Stimulated activated CD8-positive, alpha-beta memory T cell treated with anti-CD3 and anti-CD28 coated beads, Interleukin-15, amount 100 ng/mL, for 4 hours (primary cell): ENCODE data around the gene PHTF2.

Source experiments
- DNase-seq, 2 donors: peaks; one replicate each; pipeline ENCODE4 v3.0.0-alpha.2; 2020; ENCODE audit warnings: low read depth in 2 of 2

Gene PHTF2

GRCh38 chr7:77794000-77794399 is 4.6 kb upstream of the PHTF2 start:
- no peak for DNase-seq

- no peak for DNase-seq
Measured at GRCh38 chr7:77796109-77796508, 2.5 kb upstream of the PHTF2 start.

GRCh38 chr7:77796960-77797359 is 1.6 kb upstream of the PHTF2 start:
- DNase-seq = no peak

- no peak for DNase-seq
Measured at GRCh38 chr7:77797734-77798393, 709 bp upstream of the PHTF2 start.

- no peak for DNase-seq
Measured at GRCh38 chr7:77799078-77799964, 748 bp downstream of the PHTF2 start.

GRCh38 chr7:77800158-77800557 is 1.6 kb downstream of the PHTF2 start:
- DNase-seq = no peak

- no peak for DNase-seq
Measured at GRCh38 chr7:77800730-77801129, 2.2 kb downstream of the PHTF2 start.

- no peak for DNase-seq
Measured at GRCh38 chr7:77802557-77803405, 4.2 kb downstream of the PHTF2 start.

GRCh38 chr7:77806425-77806824 is 7.9 kb downstream of the PHTF2 start:
- DNase-seq = no peak

- no peak for DNase-seq
Measured at GRCh38 chr7:77808517-77808916, 9.9 kb downstream of the PHTF2 start.

- DNase-seq = no peak
Measured at GRCh38 chr7:77811516-77812289, 13.1 kb downstream of the PHTF2 start.

- DNase-seq = no peak
Measured at GRCh38 chr7:77812290-77812685, 13.7 kb downstream of the PHTF2 start.

GRCh38 chr7:77813180-77813579 is 14.6 kb downstream of the PHTF2 start:
- no peak for DNase-seq

- no peak for DNase-seq
Measured at GRCh38 chr7:77819021-77819420, 20.4 kb downstream of the PHTF2 start.

- no peak for DNase-seq
Measured at GRCh38 chr7:77820967-77821366, 22.4 kb downstream of the PHTF2 start.

GRCh38 chr7:77822269-77822668 is 23.7 kb downstream of the PHTF2 start:
- DNase-seq = no peak

GRCh38 chr7:77823787-77824186 is 25.2 kb downstream of the PHTF2 start:
- DNase-seq = no peak

- DNase-seq = no peak
Measured at GRCh38 chr7:77824636-77825035, 26.1 kb downstream of the PHTF2 start.

GRCh38 chr7:77825131-77825530 is 26.6 kb downstream of the PHTF2 start:
- DNase-seq = no peak

GRCh38 chr7:77826300-77826699 is 27.7 kb downstream of the PHTF2 start:
- no peak for DNase-seq

- DNase-seq = no peak
Measured at GRCh38 chr7:77827999-77828398, 29.4 kb downstream of the PHTF2 start.
